B cell (primary cell): Measurements from ENCODE around the gene SMG1. TPM values are rescaled to one million over a fixed set of nuclear protein-coding genes. Genes with fewer than 3 reads are reported as not detected.
"Not testable (repeated sequence)": the region's sequence is repeated elsewhere in the genome, so short reads cannot be mapped to it uniquely, and the experiment has no call there.

ENCODE experiments used
- ATAC-seq: fragments of 200-7000 bp; cut with Tn5 transposase; one replicate; pipeline ENCODE4 v1.10.0; 2021; ENCODE audit warnings: low read depth, mild to moderate bottlenecking, moderate number of reproducible peaks, moderate library complexity
- CTCF ChIA-PET: fragments of 350-600 bp; sonication (Branson Sonifier 250); formaldehyde crosslinking; loops from one replicate; lab custom pipeline; 2021; ENCODE audit warnings: antibody characterized with exemption, inconsistent platforms; lab: Charles Lee
- POLR2A ChIA-PET: fragments of 350-600 bp; sonication (Branson Sonifier 250); formaldehyde crosslinking; loops from one replicate; lab custom pipeline; 2021; ENCODE audit warnings: antibody characterized with exemption; lab: Charles Lee
- DNase-seq: peaks from one replicate; pipeline ENCODE4 v3.0.0; 2013
- H2AFZ ChIP-seq: 2 replicates; pipeline ENCODE4 v1.6.1; 2012; ENCODE audit warnings: mild to moderate bottlenecking, low read depth, low read length; ENCODE audit not compliant: insufficient read depth, poor library complexity, severe bottlenecking
- H3K27ac ChIP-seq, 2 donors: 1 replicate in 1 of 2; 2 replicates in 1 of 2; pipeline ENCODE4 v1.5.1; 2012 to 2013; ENCODE audit warnings: low read length in 2 of 2, mild to moderate bottlenecking in 2 of 2, moderate library complexity in 1 of 2
- H3K27me3 ChIP-seq, 4 experiments: fragments of 200-600 bp in 1 of 4; sonication (generic) in 1 of 4; replicated peaks in 1 of 4; 1 replicate in 2 of 4; 2 replicates in 2 of 4; pipeline versions ENCODE4 v1.6.1 to v1.7.0; 2013 to 2016; ENCODE audit warnings: low read length in 3 of 4, mild to moderate bottlenecking in 2 of 4, mixed read lengths in 1 of 4, moderate library complexity in 1 of 4; ENCODE audit not compliant: insufficient read depth in 4 of 4, control insufficient read depth in 3 of 4; ENCODE audit errors: control extremely low read depth in 1 of 4
- H3K36me3 ChIP-seq, 2 experiments: replicated peaks in 1 of 2; 1 replicate in 1 of 2; 2 replicates in 1 of 2; pipeline versions ENCODE4 v1.6.1 to v1.7.1; 2013; ENCODE audit warnings: low read length in 1 of 2; ENCODE audit not compliant: insufficient read depth in 2 of 2, control insufficient read depth in 1 of 2; ENCODE audit errors: control extremely low read depth in 1 of 2, extremely low read depth in 1 of 2
- H3K4me1 ChIP-seq, 2 donors: fragments of 200-600 bp in 1 of 2; sonication (generic) in 1 of 2; 1 replicate in 1 of 2; 2 replicates in 1 of 2; pipeline versions ENCODE4 v1.5.1 to v1.6.1; 2013 to 2017; ENCODE audit warnings: low read length in 2 of 2; ENCODE audit not compliant: control insufficient read depth in 2 of 2, insufficient read depth in 2 of 2
- H3K4me2 ChIP-seq: replicated peaks from 2 replicates; pipeline ENCODE3; 2012; ENCODE audit warnings: mild to moderate bottlenecking, low read depth, low read length; ENCODE audit not compliant: poor library complexity, severe bottlenecking
- H3K4me3 ChIP-seq, 5 experiments: fragments of 200-600 bp in 1 of 5; sonication (generic) in 1 of 5; 1 replicate in 3 of 5; 2 replicates in 2 of 5; pipeline versions ENCODE4 v1.5.1 to v1.7.0; 2011 to 2016; ENCODE audit warnings: low read length in 4 of 5, mild to moderate bottlenecking in 4 of 5, low read depth in 2 of 5, control low read depth in 1 of 5, moderate library complexity in 1 of 5; ENCODE audit not compliant: insufficient read depth in 1 of 5; ENCODE audit errors: control extremely low read depth in 1 of 5, extremely low read depth in 1 of 5
- H3K79me2 ChIP-seq: fragments of 200-600 bp; sonication (generic); one replicate; pipeline ENCODE4 v1.6.0; 2016; ENCODE audit warnings: low read length; ENCODE audit not compliant: control insufficient read depth, insufficient read depth
- H3K9ac ChIP-seq: fragments of 200-600 bp; sonication (generic); 2 replicates; pipeline ENCODE4 v1.6.1; 2017; ENCODE audit warnings: mild to moderate bottlenecking, low read length, moderate library complexity
- H3K9me3 ChIP-seq, 3 donors: one replicate each; pipeline versions ENCODE4 v1.6.1 to v1.7.1; 2013; ENCODE audit warnings: low read length in 2 of 3; ENCODE audit not compliant: control insufficient read depth in 2 of 3, insufficient read depth in 1 of 3; ENCODE audit errors: control extremely low read depth in 1 of 3
- H4K20me1 ChIP-seq: 2 replicates; pipeline ENCODE4 v1.6.0; 2012; ENCODE audit warnings: mild to moderate bottlenecking, low read length; ENCODE audit not compliant: insufficient read depth, control insufficient read depth, poor library complexity, severe bottlenecking
- H3K27ac Mint-ChIP-seq: one replicate; pipeline ENCODE4 v1.8.0; 2021; ENCODE audit warnings: mixed read lengths
- H3K27me3 Mint-ChIP-seq: one replicate; pipeline ENCODE4 v1.8.0; 2021; ENCODE audit warnings: mixed read lengths
- H3K4me1 Mint-ChIP-seq: one replicate; pipeline ENCODE4 v1.8.0; 2021; ENCODE audit warnings: mixed read lengths
- H3K4me3 Mint-ChIP-seq: one replicate; pipeline ENCODE4 v1.8.0; 2021; ENCODE audit warnings: mixed read lengths
- H3K9me3 Mint-ChIP-seq: one replicate; pipeline ENCODE4 v1.8.0; 2022; ENCODE audit warnings: mixed read lengths; ENCODE audit not compliant: insufficient read depth
- WGBS: methylation state at CpG from one replicate; pipeline ENCODE4 v1.1.5; 2013; ENCODE audit warnings: missing lambda C conversion rate; ENCODE audit not compliant: insufficient coverage; 5-methylcytosine and 5-hydroxymethylcytosine counted together
- intact Hi-C: fragments of 100-400 bp; cut with micrococcal nuclease; formaldehyde crosslinking; loops from one replicate; pipeline ENCODE4 v1.10.0; 2022
- polyA plus RNA-seq: library from polyadenylated mRNA; depleted of rRNA; stranded (reverse); fragments of >200 nt; gene quantifications from 2 replicates; pipeline ENCODE4 v1.2.3, GENCODE V29; 2012
- total RNA-seq, 2 donors: library from RNA; stranded (reverse); fragments of 120-200 nt in 1 of 2; gene quantifications; 1 replicate in 1 of 2; 2 replicates in 1 of 2; pipeline versions ENCODE4 v1.2.3 to v1.2.4, GENCODE V29; 2013 to 2022

SMG1 gene
- total and polyA plus RNA-seq, 2 donors (not counting 1 experiment from before 2014, with no cell fraction given): 23.2 to 256 TPM

DNA sequence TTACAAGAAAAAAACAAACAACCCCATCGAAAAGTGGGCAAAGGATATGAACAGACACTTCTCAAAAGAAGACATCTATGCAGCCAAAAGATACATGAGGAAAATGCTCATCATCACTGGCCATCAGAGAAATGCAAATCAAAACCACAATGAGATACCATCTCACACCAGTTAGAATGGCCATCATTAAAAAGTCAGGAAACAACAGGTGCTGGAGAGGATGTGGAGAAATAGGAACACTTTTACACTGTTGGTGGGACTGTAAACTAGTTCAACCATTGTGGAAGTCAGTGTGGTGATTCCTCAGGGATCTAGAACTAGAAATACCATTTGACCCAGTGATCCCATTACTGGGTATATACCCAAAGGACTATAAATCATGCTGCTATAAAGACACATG, 148.5 kb downstream of the SMG1 start:
- H3K27ac Mint-ChIP-seq, H3K27me3 ChIP-seq, H3K79me2 ChIP-seq, H3K27ac ChIP-seq, H3K36me3 ChIP-seq, H3K4me1 Mint-ChIP-seq, intact Hi-C loops, H3K4me3 ChIP-seq, H4K20me1 ChIP-seq, H2AFZ ChIP-seq, POLR2A ChIA-PET, H3K9me3 ChIP-seq, H3K4me2 ChIP-seq, H3K4me3 Mint-ChIP-seq, DNase-seq, H3K9ac ChIP-seq, CTCF ChIA-PET, ATAC-seq, H3K27me3 Mint-ChIP-seq, H3K9me3 Mint-ChIP-seq, H3K4me1 ChIP-seq: not testable (repeated sequence)
- WGBS: no CpG with 5 or more reads among the region's 1 CpG

GRCh38 chr16:18776334-18776733, 149.9 kb downstream of the SMG1 start:
- ATAC-seq, H2AFZ ChIP-seq, intact Hi-C loops, H3K4me3 ChIP-seq, DNase-seq, H3K4me3 Mint-ChIP-seq, H3K9me3 Mint-ChIP-seq, H3K9ac ChIP-seq, H3K27me3 Mint-ChIP-seq, H3K4me2 ChIP-seq, H3K4me1 Mint-ChIP-seq, H3K36me3 ChIP-seq, H4K20me1 ChIP-seq, H3K79me2 ChIP-seq, H3K27ac ChIP-seq, H3K27me3 ChIP-seq, POLR2A ChIA-PET, H3K27ac Mint-ChIP-seq, H3K4me1 ChIP-seq, H3K9me3 ChIP-seq, CTCF ChIA-PET: not testable (repeated sequence)
- WGBS: 90% methylated on average over 4 of the region's 5 CpGs

GRCh38 chr16:18774651-18775050, 151.6 kb downstream of the SMG1 start:
- H3K9ac ChIP-seq, H3K27ac Mint-ChIP-seq, H3K9me3 Mint-ChIP-seq, H3K27ac ChIP-seq, H2AFZ ChIP-seq, intact Hi-C loops, H3K36me3 ChIP-seq, H3K4me1 Mint-ChIP-seq, H3K4me1 ChIP-seq, H3K27me3 Mint-ChIP-seq, H3K9me3 ChIP-seq, CTCF ChIA-PET, H3K79me2 ChIP-seq, H3K4me3 Mint-ChIP-seq, H3K4me2 ChIP-seq, H3K4me3 ChIP-seq, H3K27me3 ChIP-seq, H4K20me1 ChIP-seq, ATAC-seq: not testable (repeated sequence)
- DNase-seq: peak; percentile 1
- 97% methylated on average over 3 of the region's 4 CpGs for WGBS
- POLR2A ChIA-PET: interaction anchor here (0.8 kb wide), 1 partner anchor 751 kb away, joined by 5 read pairs; no protein-coding TSS in a partner anchor

DNA sequence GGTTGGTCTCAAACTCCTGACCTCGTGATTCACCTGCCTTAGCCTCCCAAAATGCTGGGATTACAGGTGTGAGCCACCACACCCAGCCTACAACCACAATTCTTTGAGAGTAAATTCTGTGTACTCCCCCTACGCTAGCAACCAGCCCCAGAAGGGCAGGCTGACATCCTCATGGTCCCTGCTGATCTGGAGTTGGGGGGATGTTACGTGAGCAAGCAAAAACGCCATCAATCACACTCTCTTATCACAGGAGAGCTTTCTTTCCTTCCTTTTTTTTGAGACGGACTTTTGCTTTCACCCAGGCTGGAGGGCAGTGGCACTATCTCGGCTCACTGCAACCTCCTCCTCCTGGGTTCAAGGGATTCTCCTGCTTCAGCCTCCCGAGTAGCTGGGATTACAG, 154.0 kb downstream of the SMG1 start:
- H3K4me3 ChIP-seq, H3K4me1 Mint-ChIP-seq, H3K79me2 ChIP-seq, H3K4me2 ChIP-seq, H4K20me1 ChIP-seq, ATAC-seq, H3K4me1 ChIP-seq, CTCF ChIA-PET, H3K4me3 Mint-ChIP-seq, H3K27me3 ChIP-seq, H3K9me3 Mint-ChIP-seq, H3K36me3 ChIP-seq, H2AFZ ChIP-seq, intact Hi-C loops, H3K27ac Mint-ChIP-seq, H3K9ac ChIP-seq, H3K27me3 Mint-ChIP-seq, H3K9me3 ChIP-seq, POLR2A ChIA-PET, H3K27ac ChIP-seq: not testable (repeated sequence)
- peak; percentile 1 for DNase-seq
- WGBS: 37% methylated on average over 5 of the region's 7 CpGs
